Hematopoietic multipotent progenitor cell (in vitro differentiated cells): Measurements from ENCODE around the gene TADA2A. TPM values are rescaled to one million over a fixed set of nuclear protein-coding genes. Genes with fewer than 3 reads are reported as not detected.

Source experiments
- DNase-seq, 3 donors: peaks; one replicate each; pipeline ENCODE4 v3.0.0-alpha.2; 2011 to 2015; ENCODE audit warnings: low read depth in 2 of 3, low spot score in 2 of 3
- total RNA-seq: library from RNA; depleted of rRNA; stranded (reverse); fragments of >200 nt; gene quantifications from one replicate; pipeline ENCODE4 v1.2.3, GENCODE V29; 2012

TADA2A gene
- total RNA-seq, 1 donor, result 10.5 TPM

GRCh38 chr17:37519251-37519985 is 112.7 kb downstream of the TADA2A start:
- peak in 2 of 3 donors; percentile 46 to 68 for DNase-seq

GRCh38 chr17:37520174-37520573 is 113.5 kb downstream of the TADA2A start:
- DNase-seq, result no peak

GRCh38 chr17:37521821-37522220 is 115.1 kb downstream of the TADA2A start:
- DNase-seq, result no peak

- no peak for DNase-seq
Measured at GRCh38 chr17:37523715-37524219, 117.1 kb downstream of the TADA2A start.

GRCh38 chr17:37527249-37527851 is 120.7 kb downstream of the TADA2A start:
- DNase-seq, result peak in 2 of 3 donors; percentile 35 to 72

Other genes starting within 250 kb of the TADA2A start
- not detected for gene C17orf78, start 30.9 kb upstream of the TADA2A start, total RNA-seq
- 24.5 TPM for gene ACACA, start 50 bp upstream of the TADA2A start, total RNA-seq
- gene DUSP14, start 83.0 kb downstream of the TADA2A start, total RNA-seq, result 27.5 TPM
- 11.6 TPM for gene SYNRG, start 202.5 kb downstream of the TADA2A start, total RNA-seq
- gene DDX52, start 236.6 kb downstream of the TADA2A start, total RNA-seq, result 11.0 TPM